ENCODE results near the gene KMT5C.

Gene KMT5C

GRCh38 chr19:55346725-55347441 lies 7.2 kb downstream of the KMT5C start:
- no peak for TF ChIP-seq POLR2A (IDR thresholded peaks at IDR 0.05; ENCODE audit: low read depth, low read length)
- DNase-seq (ENCODE audit: insufficient read length, low spot score) (no peak), FAIRE-seq (no peak)

GRCh38 chr19:55347442-55348009 lies 7.8 kb downstream of the KMT5C start:
- FAIRE-seq (no peak), DNase-seq (ENCODE audit: insufficient read length, low spot score) (no peak)
- no peak for TF ChIP-seq POLR2A (IDR thresholded peaks at IDR 0.05; ENCODE audit: low read depth, low read length)

GRCh38 chr19:55348317-55349034 lies 8.8 kb downstream of the KMT5C start:
- FAIRE-seq, result no peak
- no peak for TF ChIP-seq POLR2A (IDR thresholded peaks at IDR 0.05; ENCODE audit: low read depth, low read length)
- DNase-seq (ENCODE audit: insufficient read length, low spot score), result no peak

- DNase-seq (ENCODE audit: insufficient read length, low spot score) (no peak), FAIRE-seq (no peak)
- TF ChIP-seq POLR2A (IDR thresholded peaks at IDR 0.05; ENCODE audit: low read depth, low read length), result no peak
These were observed 11.1 kb downstream of the KMT5C start for GRCh38 chr19:55350620-55351315.

- DNase-seq (ENCODE audit: insufficient read length, low spot score), result peak; percentile 97
- FAIRE-seq, result no peak
- TF ChIP-seq POLR2A (IDR thresholded peaks at IDR 0.05; ENCODE audit: low read depth, low read length), result no peak
These were observed 12.4 kb downstream of the KMT5C start for GRCh38 chr19:55352040-55352439.

- FAIRE-seq (no peak), DNase-seq (ENCODE audit: insufficient read length, low spot score) (no peak)
- no peak for TF ChIP-seq POLR2A (IDR thresholded peaks at IDR 0.05; ENCODE audit: low read depth, low read length)
These were observed 13.0 kb downstream of the KMT5C start for GRCh38 chr19:55352549-55353145.

GRCh38 chr19:55353356-55353802 lies 13.7 kb downstream of the KMT5C start:
- no peak for TF ChIP-seq POLR2A (IDR thresholded peaks at IDR 0.05; ENCODE audit: low read depth, low read length)
- no peak for FAIRE-seq

GRCh38 chr19:55353803-55354697 lies 14.4 kb downstream of the KMT5C start:
- peak; percentile 96 for DNase-seq (ENCODE audit: insufficient read length, low spot score)
- FAIRE-seq, result no peak
- TF ChIP-seq POLR2A (IDR thresholded peaks at IDR 0.05; ENCODE audit: low read depth, low read length), result peak; percentile 49; the same call in 1 of the 2 replicates

More at GRCh38 chr19:55353356-55353802, 13.7 kb downstream of the KMT5C start:
- no peak for DNase-seq (ENCODE audit: insufficient read length, low spot score)

- no peak for TF ChIP-seq POLR2A (IDR thresholded peaks at IDR 0.05; ENCODE audit: low read depth, low read length)
- FAIRE-seq, result no peak
- no peak for DNase-seq (ENCODE audit: insufficient read length, low spot score)
These were observed 15.1 kb downstream of the KMT5C start, which contains the start of gene COX6B2 for GRCh38 chr19:55354698-55355212. COX6B2 (minus strand) TSS chr19:55354719; CDS start chr19:55354521, 198 bp downstream.

- FAIRE-seq, result no peak
These were observed 15.6 kb downstream of the KMT5C start for GRCh38 chr19:55355213-55355821.

GRCh38 chr19:55358493-55358892 lies 18.8 kb downstream of the KMT5C start:
- FAIRE-seq, result no peak
- DNase-seq (ENCODE audit: insufficient read length, low spot score), result no peak
- no peak for TF ChIP-seq POLR2A (IDR thresholded peaks at IDR 0.05; ENCODE audit: low read depth, low read length)

More at GRCh38 chr19:55355213-55355821, 15.6 kb downstream of the KMT5C start:
- TF ChIP-seq POLR2A (IDR thresholded peaks at IDR 0.05; ENCODE audit: low read depth, low read length), result no peak
- DNase-seq (ENCODE audit: insufficient read length, low spot score), result no peak
